Calu3 (cell line): ENCODE data around the gene RBM8A. TPM values are rescaled to one million over a fixed set of nuclear protein-coding genes. Genes with fewer than 3 reads are reported as not detected.

ENCODE experiments used
- BruUV-seq: library from RNA; stranded (reverse); fragments of 400-500 nt; replicated peaks from 2 replicates; lab custom pipeline; 2021; lab: Mats Ljungman, UMichigan
- CTCF ChIA-PET: fragments of 300-600 bp; sonication (Branson Sonifier 250); formaldehyde crosslinking; loops from one replicate; lab custom pipeline; 2022; ENCODE audit warnings: antibody characterized with exemption; lab: Charles Lee
- DNase-seq: peaks from one replicate; pipeline ENCODE4 v3.0.0; 2022
- H3K27ac Mint-ChIP-seq: one replicate; pipeline ENCODE4 v1.8.0; 2022; ENCODE audit warnings: mixed read lengths; ENCODE audit not compliant: unreplicated experiment
- H3K27me3 Mint-ChIP-seq: one replicate; pipeline ENCODE4 v1.8.0; 2022; ENCODE audit warnings: mixed read lengths; ENCODE audit not compliant: unreplicated experiment
- H3K36me3 Mint-ChIP-seq: one replicate; pipeline ENCODE4 v1.8.0; 2022; ENCODE audit warnings: mild to moderate bottlenecking, moderate library complexity, mixed read lengths; ENCODE audit not compliant: insufficient read depth, unreplicated experiment
- H3K4me1 Mint-ChIP-seq: one replicate; pipeline ENCODE4 v1.8.0; 2022; ENCODE audit warnings: mild to moderate bottlenecking, low read depth, mixed read lengths; ENCODE audit not compliant: unreplicated experiment
- H3K4me3 Mint-ChIP-seq: one replicate; pipeline ENCODE4 v1.8.0; 2022; ENCODE audit warnings: mild to moderate bottlenecking, low read depth, moderate library complexity, mixed read lengths; ENCODE audit not compliant: unreplicated experiment
- H3K9me3 Mint-ChIP-seq: one replicate; pipeline ENCODE4 v1.8.0; 2022; ENCODE audit warnings: low read depth, mixed read lengths; ENCODE audit not compliant: unreplicated experiment
- intact Hi-C: fragments of 100-400 bp; cut with micrococcal nuclease; formaldehyde crosslinking; loops from one replicate; pipeline ENCODE4 v1.10.0; 2022; ENCODE audit not compliant: unreplicated experiment
- total RNA-seq: library from RNA; stranded (reverse); gene quantifications from 2 replicates; pipeline ENCODE4 v1.2.3, GENCODE V29; 2022
- TF ChIP-seq, protein P1 (sequence below): fragments of 200-600 bp; IDR thresholded peaks from one replicate; pipeline ENCODE4 v1.8.0; 2022; ENCODE audit warnings: antibody characterized with exemption; ENCODE audit not compliant: unreplicated experiment

The RBM8A gene
- total RNA-seq, 1 experiment from 2014 or later: 177 TPM

DNA sequence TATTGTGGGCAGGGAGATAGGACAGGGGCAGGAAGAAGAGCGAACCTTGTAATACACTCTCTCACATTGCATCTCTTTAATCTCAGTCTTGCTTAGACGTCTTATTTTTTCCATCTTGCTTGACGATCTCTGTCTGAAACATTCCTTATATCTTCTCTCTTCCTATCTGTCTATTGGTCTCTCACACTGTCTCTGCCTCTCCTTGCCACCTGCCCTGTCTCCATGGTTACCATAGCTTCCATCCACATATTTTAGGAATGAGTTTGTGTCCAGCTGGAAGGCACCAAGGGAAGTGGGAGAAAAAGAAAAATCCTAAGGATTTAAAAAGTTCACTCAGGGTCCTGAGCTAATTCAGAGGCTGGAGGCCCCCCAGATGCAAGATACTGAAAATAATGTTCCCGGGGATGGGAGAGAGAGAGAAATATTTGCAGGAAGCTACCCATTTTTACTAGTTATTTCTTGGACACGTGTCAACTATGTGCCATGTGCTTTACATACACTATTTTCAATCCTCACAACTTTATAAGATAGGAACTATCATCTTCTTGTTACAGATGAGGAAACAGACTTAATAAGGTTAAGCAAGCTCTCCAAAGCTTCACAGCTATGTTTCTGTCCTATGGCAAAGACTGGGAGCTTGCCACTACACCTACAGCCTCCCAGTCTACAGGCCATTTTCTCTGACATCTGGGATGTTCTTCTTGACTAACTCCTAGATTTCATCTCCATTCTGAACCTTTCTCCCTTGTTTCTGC is 36.2 kb upstream of the RBM8A start:
- no peak for DNase-seq

DNA sequence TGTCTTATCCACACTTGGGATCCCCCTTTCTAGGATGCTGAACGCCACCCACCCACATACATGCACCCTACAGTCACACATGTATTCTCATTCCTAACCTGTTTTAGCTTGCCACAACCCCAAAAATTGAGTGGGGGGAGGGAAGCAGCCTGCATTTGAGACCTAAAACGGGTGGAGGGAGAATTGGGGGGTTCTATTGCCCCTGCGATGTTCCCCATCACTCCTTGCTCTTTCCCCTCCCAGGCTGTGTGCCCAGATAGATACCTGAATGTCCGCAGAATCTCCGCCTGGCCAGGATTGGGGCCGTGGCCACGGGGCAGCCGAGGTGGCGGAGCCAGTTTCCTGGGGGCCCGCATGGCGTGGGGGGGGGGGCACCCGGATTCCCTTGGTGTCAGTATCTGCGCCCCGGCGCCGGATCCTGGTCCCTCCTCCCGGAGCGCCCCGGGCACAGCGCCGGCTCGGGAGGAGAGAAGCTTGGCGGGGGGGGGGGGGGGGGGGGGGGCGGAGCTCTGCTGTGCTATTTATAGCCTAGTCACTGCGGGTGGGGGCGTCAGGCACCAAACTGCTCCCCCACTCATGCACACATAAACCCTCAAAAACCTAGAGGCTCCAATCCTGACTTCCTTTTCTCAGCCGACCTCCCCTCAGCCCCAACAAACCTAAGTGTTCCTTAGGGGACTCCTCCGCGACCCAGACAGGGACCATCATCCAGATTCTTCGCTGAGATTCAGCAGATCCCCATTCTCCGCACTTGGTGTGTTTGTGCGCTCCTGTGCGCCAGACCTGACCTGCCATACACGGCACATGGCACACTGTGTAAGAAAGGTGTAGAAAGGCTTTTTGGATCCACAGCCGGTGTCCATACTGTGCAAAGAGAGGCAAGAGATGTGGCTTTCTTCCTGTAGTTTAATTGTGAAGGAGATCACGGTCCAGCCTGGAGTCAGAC is 35.1 kb upstream of the RBM8A start:
- Mint-ChIP-seq H3K4me3 (peak overlapping the region; percentile 75), H3K4me1 (peaks cover 59% of the 10 kb centered on the region), H3K27me3 (peaks cover 65% of the 10 kb centered on the region), H3K27ac (no peak overlapping the region), H3K36me3 (peaks cover 36% of the 10 kb centered on the region), H3K9me3 (no peaks in the 10 kb centered on the region)
- no TSS peak for BruUV-seq
- CTCF ChIA-PET: interaction anchor here (0.6 to 1.3 kb wide), 3 partner anchors 15 to 70 kb away, joined by 3 to 6 read pairs (median 3); no protein-coding TSS in a partner anchor
- no peak for DNase-seq
- intact Hi-C loops: no loop called here
- TF ChIP-seq, protein P1, sequence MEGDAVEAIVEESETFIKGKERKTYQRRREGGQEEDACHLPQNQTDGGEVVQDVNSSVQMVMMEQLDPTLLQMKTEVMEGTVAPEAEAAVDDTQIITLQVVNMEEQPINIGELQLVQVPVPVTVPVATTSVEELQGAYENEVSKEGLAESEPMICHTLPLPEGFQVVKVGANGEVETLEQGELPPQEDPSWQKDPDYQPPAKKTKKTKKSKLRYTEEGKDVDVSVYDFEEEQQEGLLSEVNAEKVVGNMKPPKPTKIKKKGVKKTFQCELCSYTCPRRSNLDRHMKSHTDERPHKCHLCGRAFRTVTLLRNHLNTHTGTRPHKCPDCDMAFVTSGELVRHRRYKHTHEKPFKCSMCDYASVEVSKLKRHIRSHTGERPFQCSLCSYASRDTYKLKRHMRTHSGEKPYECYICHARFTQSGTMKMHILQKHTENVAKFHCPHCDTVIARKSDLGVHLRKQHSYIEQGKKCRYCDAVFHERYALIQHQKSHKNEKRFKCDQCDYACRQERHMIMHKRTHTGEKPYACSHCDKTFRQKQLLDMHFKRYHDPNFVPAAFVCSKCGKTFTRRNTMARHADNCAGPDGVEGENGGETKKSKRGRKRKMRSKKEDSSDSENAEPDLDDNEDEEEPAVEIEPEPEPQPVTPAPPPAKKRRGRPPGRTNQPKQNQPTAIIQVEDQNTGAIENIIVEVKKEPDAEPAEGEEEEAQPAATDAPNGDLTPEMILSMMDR: no peak

More for the DNA sequence above, 36.2 kb upstream of the RBM8A start:
- intact Hi-C loops: loop anchor here (1.0 to 2.0 kb wide), 2 partner anchors 7 to 37 kb away; partner anchors contain the start of gene RBM8A
- Mint-ChIP-seq H3K4me1 (peaks cover 50% of the 10 kb centered on the region), H3K4me3 (peak overlapping the region; percentile 89), H3K36me3 (peaks cover 27% of the 10 kb centered on the region), H3K9me3 (no peaks in the 10 kb centered on the region), H3K27me3 (peaks cover 56% of the 10 kb centered on the region), H3K27ac (peak overlapping the region; percentile 74)
- CTCF ChIA-PET: interaction anchor here (0.8 to 2.6 kb wide), 8 partner anchors 14 to 140 kb away, joined by 3 to 20 read pairs (median 7); partner anchors contain the start of genes NUDT17, PIAS3, POLR3C and RBM8A
- no TSS peak for BruUV-seq
- TF ChIP-seq, protein P1: no peak

DNA sequence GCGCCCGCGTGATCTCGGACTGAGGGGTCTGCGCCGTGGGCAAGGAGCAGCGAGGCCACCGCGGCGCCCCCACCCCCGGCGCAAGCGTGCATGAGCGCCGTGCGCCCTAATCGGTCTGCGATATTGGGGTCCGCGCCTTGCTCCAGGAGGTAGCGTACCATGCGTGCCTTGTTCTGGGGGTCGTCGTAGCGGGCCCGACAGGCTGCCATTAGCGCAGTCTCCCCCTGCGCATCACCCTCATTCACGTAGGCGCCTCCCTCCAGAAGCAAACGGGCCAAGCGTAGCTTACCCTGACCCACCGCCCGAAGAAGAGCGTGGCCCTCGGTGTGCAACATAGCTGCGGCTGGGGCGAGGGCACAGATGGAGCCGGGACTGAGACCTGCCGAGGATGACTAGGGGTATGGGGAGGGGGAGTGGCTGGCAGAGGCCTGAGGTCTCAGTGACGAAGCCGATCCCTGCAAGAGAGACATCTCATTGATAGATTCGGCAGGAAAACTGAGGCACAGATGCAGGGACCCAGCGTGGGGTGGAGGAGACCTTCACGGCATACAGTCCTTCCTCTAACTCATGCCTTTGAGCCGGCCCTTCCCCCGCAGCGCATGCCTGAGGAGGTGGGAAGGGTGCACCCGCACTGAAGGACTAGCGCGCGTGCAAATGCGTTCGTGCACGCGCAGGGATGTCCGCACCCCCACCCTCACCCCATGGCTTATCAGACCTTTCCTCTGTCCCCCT is 34.3 kb upstream of the RBM8A start:
- H3K4me3 Mint-ChIP-seq: peak overlapping the region; percentile 75
- TF ChIP-seq, protein P1: no peak
- no peak for DNase-seq
- no TSS peak for BruUV-seq
- peaks cover 67% of the 10 kb centered on the region for H3K4me1 Mint-ChIP-seq
- H3K27me3 Mint-ChIP-seq: peaks cover 73% of the 10 kb centered on the region
- CTCF ChIA-PET: interaction anchor here (0.6 kb wide), 1 partner anchor 16 kb away, joined by 3 read pairs; no protein-coding TSS in a partner anchor
- H3K27ac Mint-ChIP-seq: no peak overlapping the region
- H3K36me3 Mint-ChIP-seq: peaks cover 41% of the 10 kb centered on the region
- H3K9me3 Mint-ChIP-seq: no peaks in the 10 kb centered on the region
- intact Hi-C loops: no loop called here

- H3K4me3 Mint-ChIP-seq: peak overlapping the region; percentile 75
- peaks cover 68% of the 10 kb centered on the region for H3K4me1 Mint-ChIP-seq
- no peak for DNase-seq
- no peak overlapping the region for H3K27ac Mint-ChIP-seq
- TF ChIP-seq, protein P1: no peak
- no TSS peak for BruUV-seq
- CTCF ChIA-PET: no interaction called here
- peaks cover 76% of the 10 kb centered on the region for H3K27me3 Mint-ChIP-seq
- no peaks in the 10 kb centered on the region for H3K9me3 Mint-ChIP-seq
- intact Hi-C loops: no loop called here
- peaks cover 41% of the 10 kb centered on the region for H3K36me3 Mint-ChIP-seq
Measured at GRCh38 chr1:145961109-145961424, 33.8 kb upstream of the RBM8A start.
